HepG2 (cell line): Measurements from ENCODE around the gene TM4SF1.

Experiments used
- CHCHD3 ChIP-seq: sonication (generic); formaldehyde crosslinking; IDR thresholded peaks from 2 replicates; pipeline ENCODE4 v1.8.0; 2022; ENCODE audit warnings: mild to moderate bottlenecking, missing genetic modification reagents, moderate library complexity
- JUNB ChIP-seq: sonication (generic); formaldehyde crosslinking; IDR thresholded peaks from 2 replicates; pipeline ENCODE4 v1.8.0; 2022; ENCODE audit warnings: missing genetic modification reagents, mild to moderate bottlenecking, borderline replicate concordance
- MAFG ChIP-seq: sonication (generic); formaldehyde crosslinking; IDR thresholded peaks from 2 replicates; pipeline ENCODE4 v1.5.1; 2020; ENCODE audit warnings: mild to moderate bottlenecking, missing genetic modification reagents
- MTA1 ChIP-seq: sonication (generic); formaldehyde crosslinking; IDR thresholded peaks from 2 replicates; pipeline ENCODE4 v1.4.0; 2020; ENCODE audit warnings: missing genetic modification reagents, mild to moderate bottlenecking, borderline replicate concordance
- MTA3 ChIP-seq: sonication (generic); formaldehyde crosslinking; IDR thresholded peaks from 2 replicates; pipeline ENCODE4 v1.4.0; 2020; ENCODE audit warnings: missing genetic modification reagents
- MTF2 ChIP-seq: sonication (generic); formaldehyde crosslinking; IDR thresholded peaks from 2 replicates; pipeline ENCODE4 v1.5.0; 2020; ENCODE audit warnings: missing genetic modification reagents, borderline replicate concordance
- NFKB2 ChIP-seq: sonication (generic); formaldehyde crosslinking; IDR thresholded peaks from 2 replicates; pipeline ENCODE4 v1.4.0; 2020; ENCODE audit warnings: missing genetic modification reagents, borderline replicate concordance
- PBX3 ChIP-seq: sonication (generic); formaldehyde crosslinking; IDR thresholded peaks from 2 replicates; pipeline ENCODE4 v1.8.1; 2023; ENCODE audit warnings: missing genetic modification reagents, inconsistent platforms, borderline replicate concordance
- TARDBP ChIP-seq: sonication (generic); formaldehyde crosslinking; IDR thresholded peaks from 2 replicates; pipeline ENCODE4 v1.8.0; 2022; ENCODE audit warnings: mild to moderate bottlenecking, missing genetic modification reagents
- XRCC5 ChIP-seq: fragments of 200-400 bp; formaldehyde crosslinking; optimal IDR thresholded peaks from 2 replicates; pipeline ENCODE3; 2017; ENCODE audit warnings: mild to moderate bottlenecking, low read length
- ZBTB33 ChIP-seq: sonication (generic); formaldehyde crosslinking; IDR thresholded peaks from 2 replicates; pipeline ENCODE4 v1.4.0; 2020; ENCODE audit warnings: missing genetic modification reagents
- ZNF878 ChIP-seq: sonication (generic); formaldehyde crosslinking; IDR thresholded peaks from 2 replicates; pipeline ENCODE4 v1.8.1; 2023; ENCODE audit warnings: mild to moderate bottlenecking, missing genetic modification reagents, moderate library complexity

GRCh38 chr3:149332227-149332765 is 45.2 kb downstream of the TM4SF1 start:
- TF ChIP-seq PBX3 (CRISPR knock-in tag), result no peak
- TF ChIP-seq MTF2, result no peak
- TF ChIP-seq JUNB, result no peak
- no peak for TF ChIP-seq CHCHD3 (CRISPR knock-in tag)
- TF ChIP-seq MTA1, result no peak
- TF ChIP-seq ZNF878 (CRISPR knock-in tag), result no peak
- no peak for TF ChIP-seq ZBTB33 (CRISPR knock-in tag)
- no peak for TF ChIP-seq NFKB2 (CRISPR knock-in tag)
- no peak for TF ChIP-seq TARDBP
- TF ChIP-seq MTA3 (CRISPR knock-in tag), result no peak
- no peak for TF ChIP-seq XRCC5
- TF ChIP-seq MAFG, result no peak
